Caki2 (cell line): Measurements from ENCODE around the gene UBE2U. TPM values are rescaled to one million over a fixed set of nuclear protein-coding genes. Genes with fewer than 3 reads are reported as not detected.

Source experiments
- DNase-seq: peaks from one replicate; pipeline ENCODE4 v3.0.0-alpha.2; 2015; ENCODE audit warnings: low read depth
- in situ Hi-C: cut with HindIII; loops from 2 replicates; pipeline ENCODE4 v1.10.0; 2016; ENCODE audit warnings: low sequenced_read_pairs, low pct_unique_long_range_greater_than_20kb, mixed read lengths
- total RNA-seq: library from RNA; depleted of rRNA; stranded (reverse); fragments of >200 nt; shearing (Covaris generic); gene quantifications from 2 replicates; pipeline ENCODE4 v1.2.3, GENCODE V29; 2014; ENCODE audit warnings: low replicate concordance; rRNA removed

Gene UBE2U
- total RNA-seq = not detected in 2 replicates

GRCh38 chr1:64203420-64203819, at the start of gene UBE2U:
UBE2U (plus strand) TSS chr1:64203623; CDS start chr1:64204051, 428 bp downstream.
- DNase-seq = no peak
- in situ Hi-C loops = no loop called here

GRCh38 chr1:64155278-64155677, 48.1 kb upstream of the UBE2U start:
- DNase-seq = no peak
- in situ Hi-C loops = no loop called here

- no peak for DNase-seq
- in situ Hi-C loops = no loop called here
Observed at GRCh38 chr1:64161357-64161941, 42.0 kb upstream of the UBE2U start.

- in situ Hi-C loops = no loop called here
- no peak for DNase-seq
Observed at GRCh38 chr1:64162151-64162550, 41.3 kb upstream of the UBE2U start.

GRCh38 chr1:64162804-64163203, 40.6 kb upstream of the UBE2U start:
- DNase-seq = no peak

GRCh38 chr1:64163431-64163830, 40.0 kb upstream of the UBE2U start:
- DNase-seq = no peak
- in situ Hi-C loops = no loop called here

More at GRCh38 chr1:64162804-64163203, 40.6 kb upstream of the UBE2U start:
- in situ Hi-C loops = no loop called here

GRCh38 chr1:64163970-64164369, 39.5 kb upstream of the UBE2U start:
- in situ Hi-C loops = no loop called here

GRCh38 chr1:64166629-64167028, 36.8 kb upstream of the UBE2U start:
- no peak for DNase-seq
- in situ Hi-C loops = no loop called here

More at GRCh38 chr1:64163970-64164369, 39.5 kb upstream of the UBE2U start:
- no peak for DNase-seq

GRCh38 chr1:64167176-64167575, 36.2 kb upstream of the UBE2U start:
- no peak for DNase-seq
- in situ Hi-C loops = no loop called here

GRCh38 chr1:64171246-64171645, 32.2 kb upstream of the UBE2U start:
- in situ Hi-C loops = no loop called here

GRCh38 chr1:64171797-64172281, 31.6 kb upstream of the UBE2U start:
- peak; percentile 57 for DNase-seq
- in situ Hi-C loops = no loop called here

More at GRCh38 chr1:64171246-64171645, 32.2 kb upstream of the UBE2U start:
- DNase-seq = no peak

GRCh38 chr1:64172458-64172983, 30.9 kb upstream of the UBE2U start:
- DNase-seq = no peak
- in situ Hi-C loops = no loop called here

GRCh38 chr1:64173336-64173940, 30.0 kb upstream of the UBE2U start:
- in situ Hi-C loops = no loop called here
- no peak for DNase-seq

GRCh38 chr1:64175639-64176038, 27.8 kb upstream of the UBE2U start:
- no peak for DNase-seq
- in situ Hi-C loops = no loop called here

- no peak for DNase-seq
- in situ Hi-C loops = no loop called here
Observed at GRCh38 chr1:64176659-64177058, 26.8 kb upstream of the UBE2U start.

- no peak for DNase-seq
- in situ Hi-C loops = no loop called here
Observed at GRCh38 chr1:64179588-64179987, 23.8 kb upstream of the UBE2U start.

GRCh38 chr1:64182207-64182606, 21.2 kb upstream of the UBE2U start:
- DNase-seq = no peak
- in situ Hi-C loops = no loop called here

- DNase-seq = no peak
- in situ Hi-C loops = no loop called here
Observed at GRCh38 chr1:64183395-64184002, 19.9 kb upstream of the UBE2U start.

- in situ Hi-C loops = no loop called here
- DNase-seq = no peak
Observed at GRCh38 chr1:64184003-64184440, 19.4 kb upstream of the UBE2U start.
